H1 (cell line): Measurements from ENCODE around the gene MOB4. TPM values are rescaled to one million over a fixed set of nuclear protein-coding genes. Genes with fewer than 3 reads are reported as not detected.

ENCODE experiments used
- CTCF ChIA-PET: fragments of 300-600 bp; sonication (Branson Sonifier 250); formaldehyde crosslinking; loops from one replicate; lab custom pipeline; 2021; ENCODE audit not compliant: partially characterized antibody; lab: Charles Lee
- POLR2A ChIA-PET: fragments of 300-600 bp; sonication (Branson Sonifier 250); formaldehyde crosslinking; loops from one replicate; lab custom pipeline; 2021; ENCODE audit warnings: inconsistent platforms; ENCODE audit not compliant: partially characterized antibody; lab: Charles Lee
- DNase-seq, 2 experiments: peaks; one replicate each; pipeline versions ENCODE4 v3.0.0 to v3.0.0-alpha.2; 2010 to 2022; ENCODE audit warnings: low spot score in 2 of 2, low read depth in 1 of 2, mixed read lengths in 1 of 2
- FAIRE-seq: peaks from 2 replicates; lab custom pipeline; 2011; peaks lifted over from hg19 to GRCh38; lab: Jason Lieb, UNC
- H2AFZ ChIP-seq: 2 replicates; pipeline ENCODE4 v1.8.1; 2012; ENCODE audit warnings: low read length, inconsistent platforms
- H2AK5ac ChIP-seq: 2 replicates; pipeline ENCODE4 v1.6.1; 2013; ENCODE audit warnings: low read depth, low read length
- H2BK120ac ChIP-seq: replicated peaks from 2 replicates; pipeline ENCODE3; 2013; ENCODE audit warnings: low read depth, low read length, inconsistent platforms
- H2BK12ac ChIP-seq: 2 replicates; pipeline ENCODE4 v1.6.1; 2013; ENCODE audit warnings: low read depth, low read length
- H2BK15ac ChIP-seq: 2 replicates; pipeline ENCODE4 v1.6.1; 2013; ENCODE audit warnings: low read length
- H2BK20ac ChIP-seq: 2 replicates; pipeline ENCODE4 v1.6.1; 2013; ENCODE audit warnings: low read length
- H2BK5ac ChIP-seq: 2 replicates; pipeline ENCODE4 v1.6.1; 2013; ENCODE audit warnings: low read depth, low read length
- H3K14ac ChIP-seq: 2 replicates; pipeline ENCODE4 v1.6.1; 2013; ENCODE audit warnings: inconsistent platforms; ENCODE audit not compliant: insufficient read length
- H3K18ac ChIP-seq: 2 replicates; pipeline ENCODE4 v1.6.1; 2013; ENCODE audit warnings: low read length; ENCODE audit errors: extremely low read depth
- H3K23ac ChIP-seq: 2 replicates; pipeline ENCODE4 v1.6.1; 2013; ENCODE audit warnings: inconsistent platforms; ENCODE audit not compliant: insufficient read length
- H3K23me2 ChIP-seq: 2 replicates; pipeline ENCODE4 v1.6.1; 2013; ENCODE audit warnings: low read depth, low read length
- H3K27ac ChIP-seq: 2 replicates; pipeline ENCODE4 v1.6.1; 2011; ENCODE audit warnings: low read depth, low read length, inconsistent platforms
- H3K27me3 ChIP-seq, 4 experiments: replicated peaks in 1 of 4; 1 replicate in 1 of 4; 2 replicates in 3 of 4; pipeline versions ENCODE4 v1.6.1 to v1.8.1; 2011 to 2013; ENCODE audit warnings: low read length in 3 of 4, mild to moderate bottlenecking in 3 of 4, inconsistent platforms in 2 of 4, mixed read lengths in 2 of 4, moderate library complexity in 1 of 4; ENCODE audit not compliant: control insufficient read depth in 3 of 4, insufficient read depth in 3 of 4; ENCODE audit errors: extremely low read depth in 1 of 4
- H3K36me3 ChIP-seq, 4 experiments: 2 replicates each; pipeline versions ENCODE4 v1.6.1 to v1.8.1; 2011 to 2013; ENCODE audit warnings: mild to moderate bottlenecking in 4 of 4, low read length in 3 of 4, moderate library complexity in 2 of 4, control low read depth in 1 of 4, inconsistent platforms in 1 of 4; ENCODE audit not compliant: insufficient read depth in 4 of 4, control insufficient read depth in 2 of 4
- H3K4ac ChIP-seq: replicated peaks from 2 replicates; pipeline ENCODE3; 2013; ENCODE audit warnings: low read length, low read depth, mixed read lengths, inconsistent platforms; ENCODE audit not compliant: insufficient read length
- H3K4me1 ChIP-seq, 4 experiments: replicated peaks in 1 of 4; 1 replicate in 1 of 4; 2 replicates in 3 of 4; pipeline versions ENCODE4 v1.6.1 to v1.8.1; 2011 to 2013; ENCODE audit warnings: low read length in 3 of 4, inconsistent platforms in 2 of 4, mixed read lengths in 1 of 4; ENCODE audit not compliant: insufficient read depth in 4 of 4, control insufficient read depth in 3 of 4
- H3K4me2 ChIP-seq, 2 experiments: 2 replicates each; pipeline versions ENCODE4 v1.6.1 to v1.8.1; 2011 to 2013; ENCODE audit warnings: low read depth in 2 of 2, low read length in 2 of 2, control low read depth in 1 of 2, inconsistent platforms in 1 of 2, mild to moderate bottlenecking in 1 of 2; ENCODE audit not compliant: insufficient read depth in 1 of 2
- H3K4me3 ChIP-seq, 4 experiments: fragments of 200-600, 300-600 bp in 1 of 4; sonication (generic), shearing (Covaris generic), sonication (Bioruptor Twin) in 1 of 4; 2 replicates each; pipeline versions ENCODE4 v1.5.1 to v1.8.1; 2011 to 2016; ENCODE audit warnings: low read length in 4 of 4, low read depth in 3 of 4, control low read depth in 2 of 4, inconsistent platforms in 2 of 4, mild to moderate bottlenecking in 2 of 4, mixed read lengths in 1 of 4, moderate library complexity in 1 of 4; ENCODE audit not compliant: insufficient read depth in 2 of 4; ENCODE audit errors: extremely low read depth in 1 of 4
- H3K56ac ChIP-seq: replicated peaks from 2 replicates; pipeline ENCODE3; 2013; ENCODE audit warnings: low read depth, mild to moderate bottlenecking, mixed read lengths, low read length, inconsistent platforms; ENCODE audit not compliant: insufficient read length
- H3K79me1 ChIP-seq: 2 replicates; pipeline ENCODE4 v1.6.1; 2013; ENCODE audit warnings: low read depth, low read length, control low read depth
- H3K79me2 ChIP-seq, 2 experiments: 2 replicates each; pipeline versions ENCODE4 v1.6.1 to v1.8.1; 2012 to 2013; ENCODE audit warnings: low read length in 2 of 2, mild to moderate bottlenecking in 2 of 2, inconsistent platforms in 1 of 2; ENCODE audit not compliant: insufficient read depth in 2 of 2, control insufficient read depth in 1 of 2
- H3K9ac ChIP-seq, 4 experiments: replicated peaks in 1 of 4; 1 replicate in 1 of 4; 2 replicates in 3 of 4; pipeline versions ENCODE4 v1.6.1 to v1.8.1; 2011 to 2013; ENCODE audit warnings: low read depth in 3 of 4, low read length in 3 of 4, control low read depth in 2 of 4, mild to moderate bottlenecking in 2 of 4, moderate library complexity in 2 of 4, inconsistent platforms in 1 of 4; ENCODE audit errors: extremely low read depth in 1 of 4
- H3K9me3 ChIP-seq, 2 experiments: 2 replicates each; pipeline versions ENCODE4 v1.6.1 to v1.8.1; 2012 to 2013; ENCODE audit warnings: mild to moderate bottlenecking in 2 of 2, moderate library complexity in 2 of 2, control low read depth in 1 of 2, inconsistent platforms in 1 of 2, low read depth in 1 of 2, low read length in 1 of 2, mixed read lengths in 1 of 2; ENCODE audit not compliant: insufficient read depth in 2 of 2
- H4K20me1 ChIP-seq, 2 experiments: replicated peaks in 1 of 2; 2 replicates each; pipeline versions ENCODE3 to v1.8.1; 2011 to 2013; ENCODE audit warnings: inconsistent platforms in 2 of 2, low read length in 2 of 2, mild to moderate bottlenecking in 1 of 2; ENCODE audit not compliant: insufficient read depth in 2 of 2, control insufficient read depth in 1 of 2
- H4K5ac ChIP-seq: 2 replicates; pipeline ENCODE4 v1.6.1; 2013; ENCODE audit warnings: low read length, low read depth, mixed read lengths, inconsistent platforms; ENCODE audit not compliant: insufficient read length
- H4K8ac ChIP-seq: 2 replicates; pipeline ENCODE4 v1.8.0; 2013; ENCODE audit warnings: mild to moderate bottlenecking, moderate library complexity, low read length, inconsistent platforms; ENCODE audit not compliant: insufficient read depth; ENCODE audit errors: extremely low read depth
- H4K91ac ChIP-seq: replicated peaks from 2 replicates; pipeline ENCODE3; 2013; ENCODE audit warnings: low read length, mixed read lengths, inconsistent platforms; ENCODE audit not compliant: insufficient read length
- CBX8 ChIP-seq: fragments of 300-800, 300-1000 bp; sonication (generic); IDR thresholded peaks from 2 replicates; pipeline ENCODE4 v1.7.1; 2016; ENCODE audit warnings: low read depth, low read length, borderline replicate concordance
- E2F6 ChIP-seq: IDR thresholded peaks from 2 replicates; pipeline ENCODE4 v1.6.1; 2012; ENCODE audit warnings: inconsistent platforms
- JUN ChIP-seq: IDR thresholded peaks from 2 replicates; pipeline ENCODE4 v1.6.1; 2011; ENCODE audit warnings: low read depth, mild to moderate bottlenecking, improper control_type of control experiment, low read length
- JUND ChIP-seq: IDR thresholded peaks from 2 replicates; pipeline ENCODE4 v1.6.1; 2011; ENCODE audit warnings: mild to moderate bottlenecking, improper control_type of control experiment, low read length
- KDM4A ChIP-seq: IDR thresholded peaks from one replicate; pipeline ENCODE4 v1.7.1; 2012; ENCODE audit warnings: low read depth, mild to moderate bottlenecking, moderate library complexity, low read length, inconsistent platforms; ENCODE audit not compliant: severe bottlenecking
- POLR2AphosphoS5 ChIP-seq: IDR thresholded peaks from 2 replicates; pipeline ENCODE4 v1.6.1; 2011; ENCODE audit warnings: low read depth, low read length
- POU5F1 ChIP-seq: IDR thresholded peaks from 2 replicates; pipeline ENCODE4 v1.6.1; 2011; ENCODE audit warnings: low read depth, mild to moderate bottlenecking, low read length, moderate library complexity
- SP4 ChIP-seq: IDR thresholded peaks from 2 replicates; pipeline ENCODE4 v1.6.1; 2012; ENCODE audit warnings: low read length, inconsistent platforms
- TAF1 ChIP-seq: IDR thresholded peaks from 2 replicates; pipeline ENCODE4 v1.6.1; 2011; ENCODE audit warnings: mild to moderate bottlenecking, low read depth, low read length
- WGBS, 2 experiments: shearing (Covaris generic) in 1 of 2; methylation state at CpG; one replicate each; pipeline versions ENCODE4 v1.1.6 to v1.1.7; 2013 to 2015; ENCODE audit warnings: low lambda C conversion rate in 2 of 2, mixed read lengths in 2 of 2, inconsistent platforms in 1 of 2, low coverage in 1 of 2, missing lambda C conversion rate in 1 of 2; ENCODE audit not compliant: insufficient replicate concordance in 2 of 2, insufficient coverage in 1 of 2, insufficient read length in 1 of 2; ENCODE audit errors: extremely low coverage in 1 of 2, missing lambda C conversion rate in 1 of 2; 5-methylcytosine and 5-hydroxymethylcytosine counted together
- polyA plus RNA-seq, 7 experiments: library from polyadenylated mRNA; depleted of rRNA in 3 of 7; stranded (reverse) in 5 of 7; unstranded in 2 of 7; fragments of >200 nt in 5 of 7; fragments of 200-250 nt in 2 of 7; gene quantifications; 1 replicate in 5 of 7; 2 replicates in 1 of 7; 4 replicates in 1 of 7; pipeline versions ENCODE4 v1.2.1 to v1.2.3, GENCODE V29; 2011 to 2013; ENCODE audit warnings: missing spikeins in 2 of 7, mixed read lengths in 2 of 7
- total RNA-seq: library from RNA; stranded (reverse); fragmentation: NEBNext Ultra II Directional; extraction: Animal tissue kit (Norgen Biotek cat#: 25700); gene quantifications from 2 replicates; pipeline ENCODE4 v1.2.1, GENCODE V29; 2021

The MOB4 gene
- total and polyA plus RNA-seq, 2 of the 8 experiments (the other 6 are each of a cell fraction or from before 2014, with no cell fraction given): 51.5 to 54.2 TPM

- H2BK15ac ChIP-seq: no peak within 1 kb of the TSS
- 0 out of 2 replicates have a peak, but pooled peaks cover 2% of the 10 kb centered on the region for H3K79me1 ChIP-seq
- peak within 1 kb of the TSS; percentile 85 to 94 (median 90) for H3K4me3 ChIP-seq
- H2AK5ac ChIP-seq: 0 out of 2 replicates have a peak within 1 kb of the TSS, but pooled peaks have one; percentile 67
- peak within 1 kb of the TSS; percentile 13; the same call in 1 of the 2 replicates for H2BK20ac ChIP-seq
- no peak for FAIRE-seq
- no peak within 1 kb of the TSS; the same call in none of the 2 replicates for H2BK12ac ChIP-seq
- H3K9me3 ChIP-seq: no peaks in the 10 kb centered on the region
- ChIA-PET CTCF (interaction anchor here (1.1 to 1.6 kb wide), 4 partner anchors 8 to 116 kb away, joined by 3 to 5 read pairs (median 4); no protein-coding TSS in a partner anchor), POLR2A (interaction anchor here (0.7 to 15.2 kb wide), 39 partner anchors 7 to 287 kb away, joined by 3 to 270 read pairs (median 5); partner anchors contain the start of genes COQ10B, MARS2, MOB4 and RFTN2)
- H4K5ac ChIP-seq: peak within 1 kb of the TSS; percentile 75
- H3K4me1 ChIP-seq: peaks cover 2 to 7% (median 4%) of the 10 kb centered on the region in 4 experiments; a peak in 5 of 7 replicates
- H3K27ac ChIP-seq: peak within 1 kb of the TSS; percentile 92
- no peak within 1 kb of the TSS for H3K14ac ChIP-seq
- H3K9ac ChIP-seq: peak within 1 kb of the TSS; percentile 80 to 99 (median 88)
- H4K8ac ChIP-seq: peak within 1 kb of the TSS; percentile 96
- no peak within 1 kb of the TSS for H2BK120ac ChIP-seq
- DNase-seq: peak; percentile 95 to 96
- H3K18ac ChIP-seq: peak within 1 kb of the TSS; percentile 86
- H3K4me2 ChIP-seq: peak within 1 kb of the TSS; percentile 61 to 66
- no peaks in the 10 kb centered on the region for H3K27me3 ChIP-seq
- H3K4ac ChIP-seq: peak within 1 kb of the TSS; percentile 94
- peak within 1 kb of the TSS; percentile 83 for H3K56ac ChIP-seq
- H3K23me2 ChIP-seq: peaks cover 4% of the 10 kb centered on the region; the same call in 1 of the 2 replicates
- peak within 1 kb of the TSS; percentile 93 for H2BK5ac ChIP-seq
- H3K79me2 ChIP-seq: peaks cover 50 to 90% of the 10 kb centered on the region in 2 experiments
- H3K23ac ChIP-seq: no peak within 1 kb of the TSS
- H4K91ac ChIP-seq: peak within 1 kb of the TSS; percentile 81
- H3K36me3 ChIP-seq: peaks cover 18 to 76% (median 45%) of the 10 kb centered on the region in 4 experiments
- H2AFZ ChIP-seq: no peak within 1 kb of the TSS
- 2% methylated on average over 72 of the region's 104 CpGs; no CpG with 5 or more reads in 1 of the 2 experiments for WGBS, 2 experiments
- H4K20me1 ChIP-seq: peaks cover 11 to 21% of the 10 kb centered on the region in 2 experiments
- peak; percentile 77 for TF ChIP-seq KDM4A
- TF ChIP-seq JUN: peak; percentile 33; the same call in 1 of the 2 replicates
- no peak for TF ChIP-seq POU5F1
- peak; percentile 93 for TF ChIP-seq SP4
- TF ChIP-seq POLR2AphosphoS5: peak; percentile 98
- TF ChIP-seq E2F6: peak; percentile 92
- TF ChIP-seq JUND: peak; percentile 62; the same call in 1 of the 2 replicates
- TF ChIP-seq CBX8: no peak
- TF ChIP-seq TAF1: peak; percentile 97
Observed at GRCh38 chr2:197499594-197500502, 16.0 kb upstream of the MOB4 start, which contains the start of the genes HSPD1 and HSPE1. Gene HSPD1, minus strand, starts transcription at chr2:197499840. Its CDS starts 992 bp downstream, at chr2:197498848. Gene HSPE1, plus strand, starts transcription at chr2:197500379. Its CDS starts 58 bp downstream, at chr2:197500437.
